Measurements from ENCODE around the gene ARHGAP26.
"Not testable (repeated sequence)": the region's sequence is repeated elsewhere in the genome, so short reads cannot be mapped to it uniquely, and the experiment has no call there.

ARHGAP26 gene

GRCh38 chr5:143074414-143074996 is 304.3 kb downstream of the ARHGAP26 start:
- DNase-seq: no peak

- no peak for DNase-seq
Observed at GRCh38 chr5:143076377-143076776, 306.2 kb downstream of the ARHGAP26 start.

GRCh38 chr5:143077453-143078103 is 307.4 kb downstream of the ARHGAP26 start:
- no peak for DNase-seq

DNA sequence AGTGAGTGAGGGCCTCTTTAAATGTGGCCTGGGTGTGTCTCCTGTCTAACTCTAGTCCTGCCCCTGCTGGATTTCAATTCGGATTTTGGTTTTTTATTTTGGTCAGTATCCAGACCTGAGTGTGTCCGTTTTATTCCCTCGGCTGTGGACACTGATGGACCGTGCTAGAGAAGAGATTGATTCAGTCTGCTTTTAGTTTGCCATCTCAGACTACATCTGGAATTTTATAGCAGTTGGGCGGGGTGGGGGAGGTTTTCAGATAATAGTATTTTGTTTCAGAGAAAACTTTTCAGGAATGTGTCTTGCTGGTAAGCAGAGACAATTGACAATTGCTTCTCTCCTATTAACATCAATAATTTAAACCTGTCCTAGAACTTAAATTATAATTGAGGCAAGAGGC is 308.1 kb downstream of the ARHGAP26 start:
- no peak for DNase-seq

DNA sequence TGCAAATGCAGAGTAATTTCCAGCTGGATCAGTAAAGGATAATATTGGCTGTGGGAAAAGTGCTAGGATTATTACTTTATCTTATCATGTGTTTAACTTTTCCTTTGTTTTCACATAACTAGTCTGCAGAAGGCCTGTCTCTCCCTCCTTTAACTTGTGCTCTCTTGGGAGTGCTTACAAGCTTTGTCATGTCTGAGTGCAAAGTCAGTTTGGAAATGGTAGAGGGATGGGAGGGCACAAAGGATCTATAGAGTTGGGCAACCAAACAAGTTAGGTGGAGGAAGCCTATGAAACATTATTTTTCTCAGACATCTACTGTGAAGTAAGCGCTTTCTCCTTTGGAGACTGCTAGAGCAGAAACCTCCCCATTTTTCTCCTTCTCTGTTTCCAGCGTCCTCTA is 308.8 kb downstream of the ARHGAP26 start:
- DNase-seq: no peak

- no peak for DNase-seq
Observed at GRCh38 chr5:143080407-143080806, 310.2 kb downstream of the ARHGAP26 start.

DNA sequence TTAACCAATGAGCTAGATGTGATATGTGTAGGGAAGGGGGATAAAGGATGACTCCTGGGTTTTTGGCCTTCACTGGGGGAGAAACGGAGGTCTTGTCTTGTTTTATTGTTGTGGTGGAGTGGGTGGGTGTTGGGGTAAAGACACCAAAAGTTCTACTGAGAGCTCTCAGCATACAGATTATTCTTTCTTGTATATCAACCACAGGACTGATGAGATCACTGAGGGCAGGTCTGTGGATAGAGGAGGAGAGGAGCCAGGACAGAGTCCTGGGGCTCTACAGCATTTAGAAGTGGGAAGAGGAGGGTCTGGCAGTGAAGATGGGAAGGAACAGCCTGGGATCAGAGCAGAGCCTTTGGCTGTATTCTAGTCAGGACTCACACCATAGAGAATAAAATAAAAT is 310.8 kb downstream of the ARHGAP26 start:
- no peak for DNase-seq

DNA sequence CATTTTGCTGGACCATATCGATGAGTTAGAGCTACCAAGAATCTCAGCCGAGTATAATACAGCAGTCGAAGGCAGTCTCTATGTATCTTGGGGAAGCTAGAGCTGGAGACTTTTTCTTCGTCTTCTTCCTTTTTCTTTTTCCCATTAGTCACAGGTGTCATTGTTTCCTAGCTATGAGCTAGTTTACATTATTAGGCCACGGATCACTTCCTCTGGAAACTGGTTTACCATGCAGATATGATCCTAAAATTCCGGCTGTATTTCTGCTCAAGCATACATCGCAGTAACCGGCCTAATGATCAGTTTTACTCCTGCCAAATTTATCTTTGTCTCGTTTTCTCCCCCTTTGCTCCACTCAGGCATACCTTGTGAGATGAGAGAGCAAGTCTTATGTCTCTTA is 312.8 kb downstream of the ARHGAP26 start:
- DNase-seq: no peak

DNA sequence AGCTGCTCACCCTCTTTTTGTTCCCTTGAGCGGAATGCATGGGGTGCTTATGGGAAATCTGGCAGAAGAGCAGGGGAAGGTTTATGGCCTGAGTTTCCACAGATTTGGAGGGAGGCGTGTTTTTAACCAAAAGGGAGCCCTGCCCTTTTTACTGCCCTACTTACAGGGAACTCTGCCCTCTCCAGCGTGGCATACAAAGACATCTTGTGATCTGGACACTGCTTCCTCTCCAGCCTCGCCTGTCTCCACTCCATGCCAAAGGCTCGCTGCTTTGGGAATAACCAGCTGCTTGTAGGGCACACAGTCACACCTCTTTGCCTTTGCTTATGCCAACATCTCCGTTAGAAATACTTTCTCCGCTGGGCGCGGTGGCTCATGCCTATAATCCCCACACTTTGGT is 314.2 kb downstream of the ARHGAP26 start:
- no peak for DNase-seq

DNA sequence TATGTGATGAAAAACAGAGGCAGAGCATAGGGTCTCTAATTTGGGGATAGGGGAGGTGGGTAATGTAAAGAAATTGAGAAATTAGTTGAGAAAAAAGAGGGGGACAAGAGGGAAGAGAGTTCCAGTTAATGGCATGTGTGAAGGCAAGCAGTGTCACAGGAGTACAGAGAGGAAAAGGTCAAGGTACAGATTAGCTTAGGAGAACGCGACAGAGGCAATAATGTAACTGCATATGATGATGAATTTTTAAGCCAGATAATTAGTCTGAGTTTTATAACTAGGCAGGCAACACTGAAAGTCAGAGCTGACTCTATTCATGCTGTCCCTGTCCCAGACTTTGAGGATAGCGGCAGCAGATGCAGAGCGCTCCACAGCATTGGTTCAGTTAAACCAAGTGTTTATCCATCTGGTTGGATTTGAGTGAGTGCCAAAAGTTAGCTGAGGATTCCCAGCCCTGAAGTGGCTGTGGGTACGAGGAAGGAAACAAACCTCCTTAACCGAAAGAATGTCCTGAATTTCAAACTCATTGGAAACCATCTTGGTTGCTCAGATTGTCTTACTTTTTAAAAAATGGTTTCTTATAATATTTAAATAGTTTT is 315.2 kb downstream of the ARHGAP26 start:
- DNase-seq: no peak

- no peak for DNase-seq
Observed at GRCh38 chr5:143086546-143086907, 316.4 kb downstream of the ARHGAP26 start.

DNA sequence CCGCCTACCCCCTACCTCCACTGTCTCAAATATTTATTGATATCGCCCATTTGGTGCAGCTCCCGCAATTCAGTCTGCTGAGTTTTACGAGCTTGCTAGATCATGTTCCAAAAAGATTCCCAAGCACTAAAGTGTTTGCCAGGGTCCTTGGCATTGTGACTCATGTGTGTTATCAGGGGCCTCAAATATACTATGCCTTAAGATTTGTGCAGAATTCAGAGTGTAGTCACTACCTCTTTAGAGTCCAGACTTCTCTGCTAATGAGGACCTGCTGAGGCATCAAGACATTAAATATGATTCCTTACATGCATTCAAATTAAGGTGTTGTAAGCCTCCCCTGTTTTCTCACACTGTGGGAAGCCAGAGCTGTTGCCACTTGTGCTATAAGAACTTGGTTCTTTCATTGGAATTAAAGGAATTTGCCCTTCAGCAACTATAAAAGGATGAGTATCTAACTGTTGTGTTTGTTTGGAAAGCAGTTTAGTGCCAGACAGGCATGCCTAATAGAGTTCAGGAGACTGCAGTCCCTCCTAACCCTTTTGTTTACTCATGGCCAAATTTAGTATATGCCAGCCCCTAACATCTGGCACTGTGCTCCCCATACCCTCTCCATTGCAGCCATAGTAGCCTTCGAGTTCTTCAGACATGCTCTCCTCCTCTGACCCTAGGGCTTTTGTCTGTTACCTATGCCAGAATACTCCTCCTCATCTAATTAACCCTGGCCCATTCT is 316.9 kb downstream of the ARHGAP26 start:
- DNase-seq: no peak

- not testable (repeated sequence) for DNase-seq
Observed at GRCh38 chr5:143088702-143089101, 318.5 kb downstream of the ARHGAP26 start.

DNA sequence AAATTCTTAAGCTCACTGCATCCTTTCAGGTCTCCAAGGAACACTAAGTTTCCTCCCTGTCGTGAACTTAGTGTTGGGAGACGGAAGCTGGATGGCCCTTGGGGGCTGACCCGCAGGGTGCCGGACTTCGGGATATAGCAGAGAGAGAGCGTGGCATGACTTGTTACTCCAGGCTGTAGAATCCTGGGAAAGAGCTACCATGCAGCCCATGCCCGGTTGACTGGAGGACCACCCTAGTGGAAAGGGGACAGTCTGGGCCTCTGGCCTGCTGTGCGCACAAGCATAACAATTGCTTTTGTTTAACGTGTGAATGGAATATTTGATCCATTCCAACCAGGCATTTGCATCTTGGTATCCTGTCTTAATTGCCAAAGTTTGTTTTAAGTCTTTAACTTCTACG is 319.9 kb downstream of the ARHGAP26 start:
- not testable (repeated sequence) for DNase-seq

- DNase-seq: not testable (repeated sequence)
Observed at GRCh38 chr5:143092711-143093451, 322.7 kb downstream of the ARHGAP26 start.

DNA sequence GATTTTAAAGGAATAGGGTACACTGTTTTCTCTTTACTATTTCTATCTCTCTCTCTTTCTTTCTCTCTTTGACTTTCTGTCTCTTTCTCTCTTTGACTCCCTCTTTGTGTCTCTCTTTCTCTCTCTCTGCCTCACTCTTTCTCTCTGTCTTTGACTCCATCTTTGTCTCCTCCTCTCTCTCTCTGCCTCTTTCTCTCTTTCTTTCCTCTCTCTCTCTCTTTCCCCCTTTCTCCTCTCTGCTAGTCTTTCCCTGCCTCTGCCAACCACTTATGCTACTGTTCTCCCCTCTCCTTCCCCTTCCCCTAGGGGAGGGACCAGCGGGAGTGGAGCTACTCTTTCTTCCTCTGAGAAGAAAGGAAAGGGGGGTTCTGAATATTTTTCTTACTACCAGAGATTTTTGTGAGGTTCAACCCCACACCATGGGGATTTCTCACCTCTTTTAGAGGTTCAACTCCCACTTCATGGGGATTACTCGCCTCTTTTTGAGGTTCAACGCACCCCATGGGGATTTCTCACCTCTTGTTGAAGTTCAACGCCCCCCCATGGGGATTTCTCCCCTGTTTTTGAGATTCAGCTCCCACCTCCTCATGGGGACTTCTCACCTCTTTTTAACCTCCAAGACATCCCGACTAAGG is 323.4 kb downstream of the ARHGAP26 start:
- no peak for DNase-seq

DNA sequence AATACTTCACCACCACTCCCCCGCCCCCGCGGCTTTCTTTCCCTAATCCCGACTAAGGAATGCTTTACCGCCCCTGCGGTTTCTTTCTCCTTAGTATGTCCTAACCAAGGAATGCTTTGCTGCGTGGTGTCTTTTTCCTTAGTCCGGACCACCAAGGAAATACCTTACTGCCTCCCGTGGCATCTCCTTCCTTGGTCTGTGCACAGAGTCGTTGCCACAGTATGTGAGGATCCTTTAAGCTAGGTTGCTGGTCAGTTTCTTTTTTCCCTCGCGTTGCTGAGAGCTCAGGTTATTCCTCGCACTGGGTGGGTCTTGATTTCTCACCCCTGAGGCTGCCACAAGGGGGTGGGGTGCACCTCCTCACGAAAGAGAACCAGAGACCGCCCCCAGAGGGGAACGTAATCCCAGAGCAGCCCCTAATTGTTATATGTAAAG is 323.9 kb downstream of the ARHGAP26 start:
- no peak for DNase-seq

DNA sequence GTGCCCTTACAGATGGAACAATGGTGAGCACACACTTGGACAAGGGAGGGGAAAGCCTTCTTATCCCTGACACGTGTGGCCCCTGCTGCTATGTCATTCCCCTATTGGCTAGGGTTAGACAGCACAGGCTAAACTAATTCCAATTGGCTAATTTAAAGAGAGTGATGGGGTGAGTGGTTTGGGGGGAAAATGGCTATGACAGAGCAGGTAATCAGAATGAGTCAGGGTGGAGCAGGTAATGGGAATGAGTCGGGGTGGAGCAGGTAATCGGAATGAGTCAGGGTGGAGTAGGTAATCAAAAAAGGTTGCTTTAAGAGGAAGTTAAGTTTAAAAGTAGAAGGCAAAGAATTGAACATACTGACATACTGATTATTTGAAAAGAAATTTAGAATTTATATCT is 324.4 kb downstream of the ARHGAP26 start:
- DNase-seq: not testable (repeated sequence)

DNA sequence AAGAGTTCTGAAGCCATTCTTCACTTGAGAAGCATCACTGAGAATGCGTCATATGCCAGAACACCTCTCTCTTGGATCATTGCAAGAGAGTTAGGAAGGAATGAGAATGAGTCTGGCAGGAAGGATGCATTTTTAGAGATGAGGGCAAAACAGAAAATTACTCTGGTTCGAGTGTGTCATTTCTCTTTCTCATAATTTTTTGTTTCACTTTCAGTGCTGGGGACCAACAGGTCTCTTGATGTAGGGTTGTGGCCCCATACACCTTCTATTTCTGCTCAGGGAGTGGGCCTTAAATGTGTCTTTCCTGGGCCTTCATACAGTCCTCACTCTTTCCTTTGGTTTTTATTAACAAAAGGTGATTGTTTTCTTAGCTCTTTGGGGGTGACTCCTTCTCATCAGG is 330.9 kb downstream of the ARHGAP26 start:
- no peak for DNase-seq

GRCh38 chr5:143101725-143102386 is 331.7 kb downstream of the ARHGAP26 start:
- no peak for DNase-seq

DNA sequence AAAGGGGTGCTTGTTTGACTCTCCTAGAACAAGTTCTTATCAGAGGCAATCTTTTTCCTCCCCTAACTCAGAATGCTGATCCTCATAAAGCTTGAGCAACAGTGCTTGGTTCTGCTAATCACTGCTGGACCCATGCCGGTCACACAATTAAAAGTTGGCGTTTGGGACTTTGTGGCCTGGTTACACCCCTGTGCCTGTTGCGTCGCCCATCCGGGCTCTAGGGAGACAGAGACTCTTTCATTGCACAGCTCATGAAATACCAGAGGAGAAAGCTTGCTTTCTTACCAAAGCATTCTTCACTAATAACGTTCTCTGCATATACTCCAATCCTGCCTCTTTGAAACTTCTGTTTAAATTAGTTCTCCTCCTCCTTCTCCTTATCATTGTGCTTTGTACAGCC is 332.2 kb downstream of the ARHGAP26 start:
- no peak for DNase-seq

All from amniotic stem cell (primary cell).